Astrocyte of the spinal cord (primary cell): Measurements from ENCODE around the gene ODF4.

Source experiments
- DNase-seq: peaks from one replicate; pipeline ENCODE4 v3.0.0; 2011; ENCODE audit warnings: low read depth, low spot score
- H3K4me3 ChIP-seq: 2 replicates; pipeline ENCODE4 v1.5.1; 2011; ENCODE audit warnings: low read depth, mild to moderate bottlenecking, low read length, moderate library complexity
- CTCF ChIP-seq: IDR thresholded peaks from 2 replicates; pipeline ENCODE4 v1.5.1; 2012; ENCODE audit warnings: low read depth, mild to moderate bottlenecking, low read length, inconsistent platforms
- in situ Hi-C: cut with HindIII; loops from 2 replicates; pipeline ENCODE4 v1.10.0; 2017; ENCODE audit warnings: low sequenced_read_pairs

Gene ODF4

GRCh38 chr17:8382052-8382879 is 42.6 kb downstream of the ODF4 start:
- no peak for TF ChIP-seq CTCF
- in situ Hi-C loops, result no loop called here
- peak; percentile 22 for DNase-seq
- peak overlapping the region; percentile 72 for H3K4me3 ChIP-seq

- in situ Hi-C loops, result no loop called here
- DNase-seq, result no peak
- TF ChIP-seq CTCF, result no peak
- peak overlapping the region; percentile 72 for H3K4me3 ChIP-seq
These were observed 43.2 kb downstream of the ODF4 start for GRCh38 chr17:8382880-8383142.

- peak; percentile 99 for DNase-seq
These were observed 43.6 kb downstream of the ODF4 start, which contains the start of gene RPL26 for GRCh38 chr17:8383143-8383822. TSS of gene RPL26 (minus strand) at chr17:8383193. CDS start at chr17:8382310, 883 bp downstream.

GRCh38 chr17:8384801-8385378 is 45.2 kb downstream of the ODF4 start:
- in situ Hi-C loops, result no loop called here
- no peak for TF ChIP-seq CTCF
- peak; percentile 77 for DNase-seq
- no peak overlapping the region for H3K4me3 ChIP-seq

More at GRCh38 chr17:8383143-8383822, 43.6 kb downstream of the ODF4 start, which contains the start of gene RPL26:
- in situ Hi-C loops, result no loop called here
- peak within 1 kb of the TSS; percentile 72 for H3K4me3 ChIP-seq
- TF ChIP-seq CTCF, result peak; percentile 83

- no peak for DNase-seq
- no peak for TF ChIP-seq CTCF
- in situ Hi-C loops, result no loop called here
- H3K4me3 ChIP-seq, result no peak overlapping the region
These were observed 47.2 kb downstream of the ODF4 start for GRCh38 chr17:8386841-8387240.

- DNase-seq, result no peak
- in situ Hi-C loops, result no loop called here
- TF ChIP-seq CTCF, result no peak
- H3K4me3 ChIP-seq, result no peak overlapping the region
These were observed 48.4 kb downstream of the ODF4 start for GRCh38 chr17:8387914-8388651.
